HG03196 (cell line): ENCODE measurements around the gene DLGAP4.

ENCODE experiments used
- ATAC-seq: cut with Tn5 transposase; IDR thresholded peaks from one replicate; pipeline ENCODE4 v1.9.1; 2021; ENCODE audit not compliant: unreplicated experiment

DLGAP4 gene

DNA sequence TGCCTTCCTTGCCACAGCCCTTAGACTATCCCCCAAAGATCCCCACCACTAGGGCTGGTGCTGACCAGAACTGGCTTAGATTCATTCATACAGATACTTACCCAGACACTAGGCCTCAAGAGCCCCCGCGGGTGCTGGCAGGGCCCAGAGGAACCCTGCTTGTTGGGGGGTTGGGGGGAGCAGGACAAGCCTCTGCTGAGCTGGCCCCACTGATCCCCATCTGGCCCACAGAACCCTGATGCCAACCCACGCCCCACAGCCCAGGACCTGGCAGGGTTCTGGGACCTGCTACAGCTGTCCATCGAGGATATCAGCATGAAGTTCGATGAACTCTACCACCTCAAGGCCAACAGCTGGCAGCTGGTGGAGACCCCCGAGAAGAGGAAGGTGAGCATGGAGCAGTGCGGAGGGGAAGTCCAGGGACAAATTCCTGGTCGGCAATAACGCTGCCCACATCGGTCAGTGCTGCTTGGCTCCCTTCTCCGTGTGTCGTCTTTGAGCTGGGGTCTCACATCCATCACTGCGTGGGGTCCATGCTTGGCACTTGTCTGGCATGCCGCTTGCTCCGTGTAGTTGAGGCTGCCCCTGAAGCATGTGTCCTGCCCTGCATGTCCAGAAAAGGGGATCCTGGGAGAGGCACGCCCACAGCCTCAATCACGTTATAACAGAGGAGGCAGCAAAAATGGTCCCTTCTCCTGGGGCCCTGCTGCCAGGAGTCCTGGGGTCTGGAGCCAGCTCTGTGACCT is 219.7 kb downstream of the DLGAP4 start:
- no peak for ATAC-seq

DNA sequence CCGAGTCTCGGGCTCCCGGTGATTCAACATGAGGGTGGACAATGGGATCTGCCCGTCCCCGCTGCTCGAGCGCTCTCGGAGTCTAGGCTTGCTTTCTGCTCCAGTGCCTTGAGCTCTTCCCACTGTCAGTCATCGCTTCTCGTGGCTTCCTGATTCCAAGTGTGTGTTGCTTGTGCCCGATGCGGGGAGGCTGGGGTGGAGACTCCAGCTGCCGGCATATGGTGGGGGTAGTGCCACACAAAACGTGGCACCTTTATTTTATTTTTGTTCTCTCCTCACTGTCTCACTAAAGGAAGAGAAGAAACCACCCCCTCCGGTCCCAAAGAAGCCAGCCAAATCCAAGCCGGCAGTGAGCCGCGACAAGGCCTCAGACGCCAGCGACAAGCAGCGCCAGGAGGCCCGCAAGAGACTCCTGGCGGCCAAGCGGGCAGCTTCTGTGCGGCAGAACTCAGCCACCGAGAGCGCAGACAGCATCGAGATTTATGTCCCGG is 220.4 kb downstream of the DLGAP4 start:
- no peak for ATAC-seq

DNA sequence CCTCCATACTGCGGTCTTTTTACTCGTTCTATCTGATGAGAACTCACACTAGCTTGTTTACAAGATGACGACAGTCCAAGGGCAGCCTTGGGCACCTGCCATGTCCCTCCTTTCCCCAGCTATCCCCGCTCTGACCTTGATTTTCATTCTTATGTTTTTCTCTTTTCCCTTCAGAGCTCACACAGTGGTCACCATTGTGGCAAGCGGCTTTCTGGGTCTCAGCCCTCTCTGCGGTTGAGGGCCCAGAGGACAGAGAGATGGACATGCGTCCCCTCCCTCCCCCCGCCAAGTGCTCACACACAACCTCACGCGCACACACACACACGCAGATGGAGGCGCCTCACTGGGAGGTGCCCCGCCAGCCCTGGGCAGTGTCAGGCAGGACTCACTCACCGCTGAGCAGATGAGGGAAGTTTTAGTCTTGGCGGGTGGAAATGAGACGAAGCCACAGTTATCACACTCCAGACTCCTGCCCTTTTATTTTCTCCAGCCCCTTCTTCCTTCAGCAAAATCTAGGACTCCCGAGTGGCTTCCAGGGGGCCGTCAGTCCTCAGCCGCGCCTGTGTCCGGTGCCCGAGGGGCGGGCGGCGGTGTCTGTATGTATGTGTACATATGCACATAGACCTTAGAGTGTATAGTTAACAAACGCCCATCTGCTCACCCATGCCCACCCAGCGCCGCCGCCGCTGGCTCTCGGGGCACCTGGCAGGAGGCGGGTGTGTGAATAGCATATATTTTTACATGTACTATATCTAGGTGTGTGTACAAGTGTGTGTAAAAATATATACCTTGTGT is 221.4 kb downstream of the DLGAP4 start:
- no peak for ATAC-seq

DNA sequence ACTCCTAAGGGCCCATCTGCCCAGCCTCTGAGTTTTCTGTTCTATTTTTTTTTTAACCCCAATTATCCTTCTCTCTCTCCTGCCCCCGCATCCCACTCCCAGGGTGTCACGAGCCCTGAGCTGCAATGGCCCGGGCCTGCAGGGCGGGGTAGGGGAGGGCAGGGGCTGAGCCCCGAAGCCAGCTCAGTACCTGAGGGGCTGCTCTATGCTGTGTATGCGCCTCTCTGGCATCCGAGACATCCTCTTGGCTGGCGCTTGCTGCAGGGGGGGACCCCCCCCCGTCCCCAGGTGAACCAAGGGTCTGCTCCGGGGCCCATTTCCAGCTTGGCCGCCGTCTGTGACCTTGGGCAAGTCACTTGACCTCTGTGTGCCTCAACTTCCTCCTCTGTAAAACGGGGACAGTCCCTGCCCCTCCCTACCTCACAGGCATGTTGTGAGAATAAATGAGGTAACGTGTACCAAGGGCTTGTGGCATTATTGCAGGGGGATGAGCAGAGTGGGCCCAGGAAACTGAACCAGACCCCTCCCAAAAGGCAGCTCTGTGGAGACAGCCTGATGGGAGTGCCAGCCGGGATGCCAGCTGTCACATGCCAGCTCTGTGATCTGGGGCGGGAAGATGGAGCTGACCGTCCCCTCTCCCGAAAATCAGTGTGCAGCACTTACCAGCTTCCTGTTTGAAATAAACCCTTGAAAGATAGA is 222.2 kb downstream of the DLGAP4 start:
- no peak for ATAC-seq

DNA sequence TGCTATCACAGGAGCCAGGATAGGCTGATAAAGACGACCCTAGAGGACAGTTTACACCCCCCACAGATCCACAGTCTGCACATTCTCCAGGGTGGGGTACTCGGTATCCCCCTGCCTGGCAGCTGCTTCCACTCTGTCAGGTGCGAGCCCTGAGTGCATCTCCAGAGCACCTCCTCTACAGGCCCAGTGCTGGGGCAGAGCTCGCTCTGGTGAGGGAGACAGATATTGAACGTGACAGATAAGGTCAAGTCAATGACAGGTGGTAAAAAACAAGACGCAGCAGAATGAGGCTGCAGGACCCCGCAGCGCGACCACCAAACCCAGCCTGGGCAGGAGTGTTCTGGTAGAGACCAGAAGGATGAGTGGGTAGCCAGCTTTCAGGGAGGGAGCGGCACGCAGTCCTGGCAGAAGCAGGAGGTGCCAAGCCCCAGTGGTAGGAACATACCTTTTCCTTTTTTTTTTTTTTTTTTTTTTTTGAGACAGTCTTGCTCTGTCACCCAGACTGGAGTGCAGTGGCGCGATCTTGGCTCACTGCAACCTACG is 222.8 kb downstream of the DLGAP4 start:
- ATAC-seq, result no peak

DNA sequence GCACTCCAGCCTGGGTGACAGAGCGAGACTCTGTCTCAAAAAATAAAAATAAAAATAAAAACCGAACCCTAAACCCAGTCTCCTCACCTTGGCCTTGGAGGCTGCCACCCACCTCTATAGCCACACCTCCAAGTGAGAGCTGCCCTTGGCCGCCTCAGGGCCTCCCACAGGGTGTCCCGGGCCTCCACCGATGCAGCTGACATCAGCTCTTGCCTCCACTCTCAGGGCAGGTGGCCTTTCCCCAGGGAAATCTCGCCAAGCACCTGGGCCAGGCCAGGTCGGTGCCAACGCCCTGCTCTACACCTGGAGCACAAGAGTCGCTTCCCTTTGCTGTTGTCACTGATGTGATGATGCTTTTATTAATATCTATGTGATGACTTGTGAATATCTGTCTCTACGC is 226.2 kb downstream of the DLGAP4 start:
- no peak for ATAC-seq

DNA sequence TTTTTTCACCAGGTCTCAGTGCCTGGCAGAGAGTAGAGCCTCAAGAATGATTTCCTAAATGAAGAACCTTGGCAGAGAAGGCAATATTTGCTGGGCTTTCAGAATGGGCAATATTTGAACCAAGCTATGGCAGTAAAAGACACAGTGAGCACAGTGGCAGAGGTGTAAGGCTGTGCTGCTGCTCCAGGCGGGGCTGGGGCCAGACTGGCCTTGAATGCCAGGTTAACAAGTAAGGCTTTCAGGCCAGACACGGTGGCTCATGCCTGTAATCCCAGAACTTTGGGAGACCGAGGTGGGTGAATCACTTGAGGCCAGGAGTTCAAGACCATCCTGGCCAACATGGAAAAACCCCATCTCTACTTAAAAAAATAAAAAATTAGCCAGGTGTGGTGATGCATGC is 226.7 kb downstream of the DLGAP4 start:
- ATAC-seq, result no peak

DNA sequence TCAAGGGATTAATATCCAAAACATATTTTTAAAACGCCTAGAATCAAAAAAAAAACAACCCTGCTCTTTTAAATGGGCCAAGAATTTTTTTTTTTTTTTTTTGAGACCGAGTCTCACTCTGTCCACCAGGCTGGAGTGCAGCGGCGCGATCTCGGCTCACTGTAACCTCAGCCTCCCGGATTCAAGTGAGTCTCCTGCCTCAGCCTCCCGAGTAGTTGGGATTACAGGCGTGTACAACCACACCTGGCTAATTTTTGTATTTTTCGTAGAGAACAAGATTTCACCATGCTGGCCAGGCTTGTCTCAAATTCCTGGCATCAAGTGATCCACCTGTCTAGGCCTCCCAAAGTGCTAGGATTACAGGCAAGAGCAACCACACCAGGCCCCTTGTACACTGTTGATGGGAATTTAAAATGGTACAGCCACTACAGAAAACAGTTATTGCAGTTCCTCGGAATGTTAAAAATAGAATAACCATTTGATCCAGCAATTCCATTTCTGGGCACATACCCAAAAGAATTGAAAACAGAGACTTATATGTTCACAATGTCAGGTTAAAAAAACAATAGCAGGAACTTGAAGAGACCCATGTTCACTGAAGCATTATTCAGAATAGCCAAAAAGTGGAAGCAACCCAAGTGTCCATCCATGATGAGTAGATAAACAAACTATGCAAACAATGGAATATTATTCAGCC is 232.0 kb downstream of the DLGAP4 start:
- ATAC-seq, result no peak

DNA sequence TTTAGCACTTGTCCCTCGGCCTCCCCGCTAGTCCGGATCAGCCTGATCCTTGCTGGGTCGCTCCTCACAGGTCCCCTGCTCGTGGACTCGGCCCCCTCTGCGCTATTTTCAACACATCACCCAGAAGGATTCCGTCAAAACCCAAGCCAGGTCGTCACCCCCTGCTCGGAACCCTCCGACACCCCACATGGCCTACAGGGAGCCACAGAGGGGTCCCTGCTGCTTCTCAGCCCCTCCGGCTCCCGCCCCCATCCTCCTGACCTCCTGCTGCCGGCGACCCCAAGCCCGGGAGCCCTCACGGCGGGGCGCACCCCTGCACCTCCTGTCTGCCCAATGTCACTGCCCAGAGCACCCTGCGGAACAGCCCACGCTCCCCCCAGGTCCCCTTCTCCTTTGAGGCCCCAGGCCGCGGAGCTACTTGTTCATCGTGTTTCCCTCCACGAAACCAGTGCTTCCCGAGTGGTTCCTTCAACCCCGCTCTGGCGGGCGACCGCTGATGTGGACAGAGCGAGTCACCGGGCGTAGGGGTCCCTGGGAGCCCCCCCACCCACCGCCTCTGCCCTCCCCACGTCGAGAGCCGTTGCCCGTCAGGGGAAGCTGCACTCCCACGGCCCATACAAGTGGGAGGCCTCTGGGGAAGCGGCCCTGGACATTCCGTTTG is 234.5 kb downstream of the DLGAP4 start:
- ATAC-seq, result no peak

DNA sequence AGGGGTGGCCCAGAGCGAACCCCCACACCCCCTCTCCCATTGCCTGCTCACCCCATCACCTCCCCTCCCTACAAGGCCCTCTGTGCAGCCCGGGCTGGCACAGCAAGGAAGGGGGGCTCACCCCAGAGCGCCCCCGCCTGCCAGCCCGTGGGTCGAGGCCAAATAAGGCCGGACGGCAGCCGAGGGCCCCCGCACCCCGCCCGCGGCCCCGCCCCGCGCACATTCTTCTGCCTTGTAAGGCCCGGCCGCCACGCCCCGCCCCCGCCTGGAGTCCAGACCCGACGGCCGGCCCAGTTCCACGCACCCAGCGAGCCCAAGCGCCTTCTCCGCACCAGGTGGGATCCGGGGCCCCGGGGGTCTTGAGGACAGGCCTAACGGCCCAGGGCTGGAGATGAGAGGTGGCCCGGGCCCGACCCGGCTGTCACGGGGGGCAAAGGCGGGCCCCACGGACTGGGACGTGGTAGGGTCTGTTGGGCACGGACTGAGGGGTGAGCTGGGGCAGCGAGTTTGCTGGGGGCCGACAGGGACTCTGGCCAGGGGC is 235.2 kb downstream of the DLGAP4 start, which contains the start of gene MYL9:
TSS of gene MYL9 (plus strand) at position 293 of the 541 bp plus-strand sequence. CDS start 3,366 bp downstream, outside the sequence.
- ATAC-seq, result no peak

DNA sequence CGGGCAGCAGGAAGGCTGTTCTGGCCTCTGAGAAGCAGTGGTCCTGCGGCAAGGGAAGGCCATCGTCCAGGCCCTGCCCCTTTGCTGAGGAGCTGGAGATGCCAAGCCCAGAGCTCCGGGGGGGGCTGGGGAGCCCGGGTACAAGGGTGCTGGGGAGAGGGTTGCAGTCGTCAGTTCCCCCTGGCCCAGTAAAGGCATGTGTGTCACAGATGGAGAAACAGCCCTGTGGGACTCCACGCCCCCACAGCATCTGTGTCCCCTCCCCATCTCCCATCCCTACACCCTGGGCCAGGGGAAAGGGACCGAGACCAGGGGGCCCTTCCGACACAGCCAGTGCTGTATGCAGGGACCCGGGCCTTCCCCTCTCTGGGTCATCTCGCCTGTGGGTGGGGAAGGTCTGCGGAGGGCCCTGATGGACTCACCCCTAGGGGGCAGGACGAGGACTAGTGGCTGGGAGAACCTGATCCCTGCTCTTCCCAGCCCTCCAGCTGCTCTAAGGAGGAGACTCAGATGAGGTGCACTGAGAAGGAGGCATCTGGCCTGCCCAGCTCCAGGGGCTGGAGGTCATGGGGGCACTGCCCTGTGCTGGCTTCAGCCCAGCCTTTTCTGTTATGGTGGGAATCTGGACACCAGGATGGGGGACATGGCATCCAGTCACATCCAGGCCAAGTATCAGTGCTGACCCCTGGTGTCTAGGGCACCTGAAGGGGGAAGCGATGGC is 235.8 kb downstream of the DLGAP4 start:
- ATAC-seq, result no peak

DNA sequence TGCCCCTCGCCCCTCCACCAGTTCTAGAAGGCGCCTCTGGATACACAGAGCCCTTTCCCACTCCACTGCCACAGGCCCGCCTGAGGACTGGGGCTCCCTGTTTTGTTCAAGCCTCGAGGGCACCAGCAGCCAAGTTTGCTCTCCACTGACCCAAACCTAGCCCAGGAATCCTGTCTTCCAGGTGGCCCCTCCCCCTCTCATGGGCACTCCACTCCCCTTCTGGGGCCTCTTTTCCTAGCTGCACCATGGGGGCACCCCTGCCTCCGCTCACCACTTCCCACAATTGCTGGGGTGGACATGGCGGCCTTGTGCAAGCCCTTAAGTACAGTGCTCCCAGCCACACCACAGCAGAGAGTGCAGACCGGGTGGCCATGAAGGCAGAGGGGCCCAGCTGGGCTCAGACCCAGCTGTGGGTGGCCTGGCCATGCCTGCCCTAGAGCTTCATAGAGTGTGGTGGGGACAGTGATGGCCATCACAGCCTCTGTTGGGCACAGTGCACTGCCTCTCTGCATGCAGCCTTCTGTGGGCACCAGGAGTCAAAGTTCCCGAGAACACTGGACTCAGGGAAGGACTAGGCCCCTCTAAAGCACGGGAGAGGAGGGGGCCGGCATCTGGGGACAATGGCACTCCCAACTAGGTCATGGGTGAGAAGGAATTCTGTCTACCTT is 236.5 kb downstream of the DLGAP4 start:
- no peak for ATAC-seq

DNA sequence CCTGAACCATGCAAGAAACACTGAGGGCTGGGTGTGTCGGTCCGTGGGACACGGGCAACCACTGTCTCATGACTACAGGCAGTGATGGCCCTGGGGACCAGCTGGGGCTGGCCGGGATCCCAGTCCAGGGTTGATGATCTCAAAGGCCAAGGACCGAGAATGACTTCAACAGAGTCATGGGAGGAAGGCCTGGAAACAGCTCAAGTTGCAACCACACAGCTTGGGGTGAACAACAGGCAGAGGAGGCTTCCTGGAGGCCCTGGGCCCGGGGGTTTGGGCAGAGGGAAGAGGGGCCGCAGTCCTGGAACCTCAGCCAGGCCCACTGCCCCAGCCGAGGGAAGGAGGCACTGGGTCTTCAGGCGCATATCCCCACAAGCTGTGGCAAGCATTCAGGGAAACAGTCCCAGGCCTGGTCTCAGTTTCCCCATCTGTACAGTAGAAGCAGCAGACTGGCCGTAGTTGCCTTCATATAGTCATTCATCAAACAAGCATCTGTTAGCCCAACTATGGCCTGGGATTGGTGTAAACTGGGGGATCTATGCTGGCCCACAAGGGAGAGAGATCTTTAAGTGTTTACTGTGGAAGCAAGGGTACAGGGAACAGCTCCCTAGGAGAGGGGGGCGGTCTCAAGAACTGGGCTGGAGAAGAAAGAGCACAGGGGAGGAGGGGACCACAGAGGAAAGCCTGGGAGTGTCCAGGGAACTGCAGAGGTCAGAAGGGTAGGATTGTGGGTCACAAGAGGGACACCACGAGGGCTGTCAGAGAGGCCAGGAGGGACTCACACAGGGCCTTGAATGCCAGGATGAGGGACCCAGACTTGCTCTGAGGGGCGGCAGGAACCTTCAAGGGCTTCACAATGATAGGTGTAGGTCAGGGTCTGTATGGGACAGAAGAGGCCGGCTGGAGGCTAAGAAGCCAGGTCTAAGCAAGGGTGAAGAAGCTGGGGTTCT is 237.3 kb downstream of the DLGAP4 start:
- no peak for ATAC-seq

DNA sequence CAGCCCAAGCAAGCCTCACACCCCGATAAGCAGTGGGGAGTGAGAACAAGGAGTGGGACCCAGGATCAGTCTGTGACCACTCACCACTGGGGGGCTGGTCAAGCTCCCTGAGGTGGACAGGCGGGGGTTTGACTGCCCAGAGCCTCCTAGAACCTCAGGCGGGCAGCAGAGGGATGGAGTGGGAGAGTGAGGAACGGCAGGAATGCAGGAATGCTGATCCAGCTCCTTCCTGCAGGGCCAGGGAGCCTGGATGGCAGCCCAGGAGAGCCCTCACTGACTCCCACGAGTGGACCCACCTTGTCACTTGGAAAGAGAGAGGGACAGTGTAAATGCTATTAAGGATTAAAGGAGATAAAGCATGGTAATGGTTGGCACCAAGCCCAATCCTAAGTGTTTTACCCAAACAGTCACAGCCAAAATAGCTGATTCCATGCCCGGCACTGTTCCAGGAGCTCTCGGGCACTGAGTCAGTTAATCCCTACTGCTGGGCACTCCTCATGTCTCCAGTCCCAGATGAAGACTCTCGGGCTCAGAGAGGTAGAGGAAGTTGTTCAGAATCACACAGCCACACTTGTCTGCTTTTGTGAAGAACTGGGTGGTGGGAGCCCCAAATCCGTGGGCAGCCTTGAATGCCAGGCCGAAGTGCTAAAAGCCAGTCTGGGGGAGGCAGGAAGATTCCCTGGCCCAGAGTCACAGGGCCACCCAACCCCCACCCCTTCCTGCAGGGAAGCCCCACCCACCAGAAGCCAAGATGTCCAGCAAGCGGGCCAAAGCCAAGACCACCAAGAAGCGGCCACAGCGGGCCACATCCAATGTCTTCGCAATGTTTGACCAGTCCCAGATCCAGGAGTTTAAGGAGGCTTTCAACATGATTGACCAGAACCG is 238.2 kb downstream of the DLGAP4 start:
- no peak for ATAC-seq

DNA sequence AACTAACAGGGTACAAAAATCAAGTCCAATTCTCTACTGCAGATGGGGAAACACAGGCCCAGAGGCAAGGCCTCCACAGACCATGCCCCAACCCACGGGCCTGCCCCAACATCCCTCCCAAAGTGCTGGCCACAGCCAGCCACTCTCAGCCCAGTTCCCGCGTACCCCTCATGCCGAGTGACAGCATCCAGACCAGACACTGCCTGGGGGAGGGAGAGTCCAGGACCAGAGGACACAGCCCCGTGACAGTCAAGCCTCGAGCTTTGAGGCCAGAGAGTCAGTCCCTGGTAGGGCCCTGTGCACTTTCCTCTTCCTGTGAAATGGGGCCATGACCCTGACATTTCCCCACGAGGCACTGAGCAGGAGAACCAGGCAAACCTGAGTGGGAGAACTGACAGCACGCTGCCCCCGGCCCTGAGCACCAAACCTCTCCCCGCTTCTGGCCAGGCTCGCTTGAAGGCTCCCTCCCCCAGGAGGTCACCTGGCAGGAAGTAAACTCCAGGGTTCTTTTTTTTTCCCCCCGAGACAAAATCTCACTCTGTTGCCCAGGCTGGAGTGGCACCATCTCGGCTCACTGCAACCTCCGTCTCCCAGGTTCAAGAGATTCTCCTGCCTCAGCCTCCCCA is 240.1 kb downstream of the DLGAP4 start:
- ATAC-seq, result no peak
